ENCODE data around the gene RALGAPB.

Gene RALGAPB

GRCh38 chr20:38563802-38564431 is 91.3 kb downstream of the RALGAPB start:
- ChIA-PET POLR2A (no interaction called here), CTCF (no interaction called here)
- no peak for TF ChIP-seq CTCF (IDR thresholded peaks at IDR 0.05; ENCODE audit: control extremely low read depth, extremely low read depth, low read depth, missing control alignments)
- no peak for DNase-seq (ENCODE audit: extremely low spot score)

GRCh38 chr20:38564680-38565079 is 92.0 kb downstream of the RALGAPB start:
- CTCF ChIA-PET = no interaction called here
- no peak for DNase-seq (ENCODE audit: extremely low spot score)
- no peak for TF ChIP-seq CTCF (IDR thresholded peaks at IDR 0.05; ENCODE audit: control extremely low read depth, extremely low read depth, low read depth, missing control alignments)
- POLR2A ChIA-PET = no interaction called here

GRCh38 chr20:38566036-38566598 is 93.5 kb downstream of the RALGAPB start:
- TF ChIP-seq CTCF (IDR thresholded peaks at IDR 0.05; ENCODE audit: control extremely low read depth, extremely low read depth, low read depth, missing control alignments) = no peak
- ChIA-PET CTCF (no interaction called here), POLR2A (no interaction called here)
- DNase-seq (ENCODE audit: extremely low spot score) = no peak

- POLR2A ChIA-PET = no interaction called here
- no peak for TF ChIP-seq CTCF (IDR thresholded peaks at IDR 0.05; ENCODE audit: control extremely low read depth, extremely low read depth, low read depth, missing control alignments)
- no peak for DNase-seq (ENCODE audit: extremely low spot score)
- CTCF ChIA-PET = interaction anchor here (0.8 to 1.6 kb wide), 5 partner anchors 10 to 124 kb away, joined by 3 to 6 read pairs (median 3); no protein-coding TSS in a partner anchor
Observed at GRCh38 chr20:38569747-38570525, 97.3 kb downstream of the RALGAPB start.

DNA sequence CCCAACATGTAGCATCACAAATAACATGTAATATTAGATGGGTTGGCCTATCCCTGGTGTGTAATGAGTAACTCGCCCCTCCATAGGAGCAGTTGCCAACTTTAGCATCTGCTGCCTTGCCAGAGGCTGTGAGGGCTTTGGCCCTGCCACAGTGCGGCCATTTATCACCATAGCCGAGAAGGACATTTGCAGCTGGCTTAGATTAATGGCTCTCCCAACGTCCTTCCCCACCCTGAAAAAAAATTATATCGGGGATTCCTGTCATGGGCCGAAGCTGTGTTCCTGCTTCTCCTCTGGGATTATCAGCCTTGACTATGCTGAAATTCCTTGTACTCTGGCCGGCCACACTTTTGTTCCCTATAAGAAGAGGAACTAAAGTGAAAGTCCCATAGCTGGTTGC is 100.8 kb downstream of the RALGAPB start:
- no peak for TF ChIP-seq CTCF (IDR thresholded peaks at IDR 0.05; ENCODE audit: control extremely low read depth, extremely low read depth, low read depth, missing control alignments)
- POLR2A ChIA-PET = no interaction called here
- CTCF ChIA-PET = no interaction called here
- DNase-seq (ENCODE audit: extremely low spot score) = no peak

DNA sequence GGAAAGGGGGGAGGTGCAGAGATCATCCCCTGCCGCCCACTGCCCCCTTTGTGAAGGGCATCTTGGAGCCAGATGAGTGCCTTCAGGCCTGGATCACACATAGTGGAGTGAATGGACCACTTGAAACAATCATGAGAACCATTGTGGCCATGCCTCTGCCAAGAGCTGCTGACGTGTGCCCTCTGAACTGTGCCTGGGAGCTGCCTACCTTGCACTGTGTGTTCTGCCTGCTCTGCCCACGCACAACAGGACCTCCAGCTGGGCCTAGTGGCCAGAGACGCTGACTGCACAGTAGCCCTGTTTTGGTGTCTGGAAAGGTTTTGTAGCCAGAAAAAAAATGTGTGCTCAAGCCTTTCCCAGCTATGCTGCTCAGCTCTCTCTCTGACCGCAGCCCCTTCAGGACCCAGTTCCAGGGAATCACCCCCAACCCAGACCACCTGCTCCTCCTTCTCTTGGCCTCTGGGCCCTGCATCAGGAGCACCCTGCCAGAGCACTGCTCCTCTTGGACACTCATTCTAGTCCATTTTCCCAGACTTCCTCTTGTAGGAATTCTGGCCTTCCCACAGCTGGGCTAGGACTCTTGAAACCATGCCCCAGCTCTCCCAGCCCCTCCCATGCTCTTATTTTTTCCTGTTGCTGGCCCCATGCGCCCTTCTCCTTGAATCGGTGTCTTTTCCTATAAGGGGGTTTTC is 106.7 kb downstream of the RALGAPB start:
- CTCF ChIA-PET = no interaction called here
- DNase-seq (ENCODE audit: extremely low spot score) = no peak
- POLR2A ChIA-PET = no interaction called here
- no peak for TF ChIP-seq CTCF (IDR thresholded peaks at IDR 0.05; ENCODE audit: control extremely low read depth, extremely low read depth, low read depth, missing control alignments)
